Panc1 (cell line): ENCODE data around the gene TMCO4.

ENCODE experiments used
- CTCF ChIP-seq: fragments of 450-650 bp; IDR thresholded peaks from 2 replicates; pipeline ENCODE4 v1.5.1; 2017; ENCODE audit warnings: mild to moderate bottlenecking
- POLR2AphosphoS5 ChIP-seq: IDR thresholded peaks from 2 replicates; pipeline ENCODE4 v1.6.1; 2012; ENCODE audit warnings: mild to moderate bottlenecking, low read depth, low read length, moderate library complexity
- REST ChIP-seq, 2 experiments: IDR thresholded peaks; 2 replicates each; pipeline ENCODE4 v1.6.1; 2011 to 2012; ENCODE audit warnings: low read depth in 2 of 2, control low read depth in 1 of 2, low read length in 1 of 2, mild to moderate bottlenecking in 1 of 2, moderate library complexity in 1 of 2; ENCODE audit not compliant: insufficient read depth in 1 of 2
- TCF7L2 ChIP-seq: IDR thresholded peaks from 2 replicates; pipeline ENCODE4 v1.6.1; 2011; ENCODE audit warnings: mild to moderate bottlenecking, low read depth, low read length, inconsistent platforms

GRCh38 chr1:19754482-19754881 is 45.2 kb downstream of the TMCO4 start:
- TF ChIP-seq REST (IDR thresholded peaks at IDR 0.05; ENCODE audit: insufficient read depth in 1 of 2, low read depth in 2 of 2, low read length in 1 of 2) (no peak), CTCF (no peak), TCF7L2 (no peak), POLR2AphosphoS5 (no peak)
